ENCODE measurements around the gene RNF44. TPM values are rescaled to one million over a fixed set of nuclear protein-coding genes. Genes with fewer than 3 reads are reported as not detected.

The RNF44 gene
- total RNA-seq, 1 experiment from 2014 or later, result 113 TPM

DNA sequence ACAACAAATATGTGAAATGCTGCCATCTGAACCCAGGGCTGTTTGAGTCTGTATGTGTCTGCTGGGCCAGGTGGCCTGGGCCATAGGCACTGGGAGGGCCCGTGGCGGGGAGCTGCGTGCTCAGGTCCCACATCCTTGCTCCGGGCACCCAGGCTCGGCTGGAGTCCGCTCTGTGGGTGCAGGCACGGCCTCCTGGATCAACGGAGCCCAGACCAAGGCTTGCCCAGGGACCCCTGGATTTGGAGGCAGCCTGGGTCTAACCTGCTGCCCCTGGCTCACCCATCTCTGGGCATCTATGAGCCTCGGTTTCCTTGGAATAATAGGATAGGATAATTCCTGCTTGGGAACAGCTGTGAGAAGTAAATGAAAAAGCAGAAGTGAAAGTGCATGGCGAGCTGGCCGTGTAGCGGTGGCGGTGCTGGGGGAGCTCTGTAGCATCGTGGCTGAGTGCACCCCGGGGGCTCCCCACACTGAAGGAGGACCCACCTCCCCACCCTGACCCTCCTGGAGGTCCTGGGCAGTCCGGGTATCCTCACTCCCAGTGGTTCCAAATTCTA, 13.2 kb upstream of the RNF44 start:
- H3K4me1 ChIP-seq (ENCODE audit: control insufficient read depth, insufficient read depth, low read length), result peaks cover 23% of the 10 kb centered on the region
- no TSS peak for BruUV-seq (replicated peaks)
- ChIA-PET CTCF (no interaction called here), POLR2A (no interaction called here)
- peak overlapping the region; percentile 20 to 43; a peak in 2 of 4 replicates for H3K4me3 ChIP-seq (ENCODE audit: low read depth in 2 of 2, low read length in 2 of 2)
- no peak for TF ChIP-seq POLR2AphosphoS5 (IDR thresholded peaks at IDR 0.05; ENCODE audit: low read depth, low read length)
- TF ChIP-seq, protein P1, sequence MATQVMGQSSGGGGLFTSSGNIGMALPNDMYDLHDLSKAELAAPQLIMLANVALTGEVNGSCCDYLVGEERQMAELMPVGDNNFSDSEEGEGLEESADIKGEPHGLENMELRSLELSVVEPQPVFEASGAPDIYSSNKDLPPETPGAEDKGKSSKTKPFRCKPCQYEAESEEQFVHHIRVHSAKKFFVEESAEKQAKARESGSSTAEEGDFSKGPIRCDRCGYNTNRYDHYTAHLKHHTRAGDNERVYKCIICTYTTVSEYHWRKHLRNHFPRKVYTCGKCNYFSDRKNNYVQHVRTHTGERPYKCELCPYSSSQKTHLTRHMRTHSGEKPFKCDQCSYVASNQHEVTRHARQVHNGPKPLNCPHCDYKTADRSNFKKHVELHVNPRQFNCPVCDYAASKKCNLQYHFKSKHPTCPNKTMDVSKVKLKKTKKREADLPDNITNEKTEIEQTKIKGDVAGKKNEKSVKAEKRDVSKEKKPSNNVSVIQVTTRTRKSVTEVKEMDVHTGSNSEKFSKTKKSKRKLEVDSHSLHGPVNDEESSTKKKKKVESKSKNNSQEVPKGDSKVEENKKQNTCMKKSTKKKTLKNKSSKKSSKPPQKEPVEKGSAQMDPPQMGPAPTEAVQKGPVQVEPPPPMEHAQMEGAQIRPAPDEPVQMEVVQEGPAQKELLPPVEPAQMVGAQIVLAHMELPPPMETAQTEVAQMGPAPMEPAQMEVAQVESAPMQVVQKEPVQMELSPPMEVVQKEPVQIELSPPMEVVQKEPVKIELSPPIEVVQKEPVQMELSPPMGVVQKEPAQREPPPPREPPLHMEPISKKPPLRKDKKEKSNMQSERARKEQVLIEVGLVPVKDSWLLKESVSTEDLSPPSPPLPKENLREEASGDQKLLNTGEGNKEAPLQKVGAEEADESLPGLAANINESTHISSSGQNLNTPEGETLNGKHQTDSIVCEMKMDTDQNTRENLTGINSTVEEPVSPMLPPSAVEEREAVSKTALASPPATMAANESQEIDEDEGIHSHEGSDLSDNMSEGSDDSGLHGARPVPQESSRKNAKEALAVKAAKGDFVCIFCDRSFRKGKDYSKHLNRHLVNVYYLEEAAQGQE (IDR thresholded peaks at IDR 0.05; ENCODE audit: insufficient read depth in 1 of 2, low read depth in 2 of 2, low read length in 1 of 2), result no peak
- TF ChIP-seq SIN3A (IDR thresholded peaks at IDR 0.05; ENCODE audit: borderline replicate concordance, insufficient read depth, low read depth, low read length), result no peak
- no peak for TF ChIP-seq TCF7L2 (IDR thresholded peaks at IDR 0.05; ENCODE audit: low read depth, low read length)
- TF ChIP-seq, protein P2, sequence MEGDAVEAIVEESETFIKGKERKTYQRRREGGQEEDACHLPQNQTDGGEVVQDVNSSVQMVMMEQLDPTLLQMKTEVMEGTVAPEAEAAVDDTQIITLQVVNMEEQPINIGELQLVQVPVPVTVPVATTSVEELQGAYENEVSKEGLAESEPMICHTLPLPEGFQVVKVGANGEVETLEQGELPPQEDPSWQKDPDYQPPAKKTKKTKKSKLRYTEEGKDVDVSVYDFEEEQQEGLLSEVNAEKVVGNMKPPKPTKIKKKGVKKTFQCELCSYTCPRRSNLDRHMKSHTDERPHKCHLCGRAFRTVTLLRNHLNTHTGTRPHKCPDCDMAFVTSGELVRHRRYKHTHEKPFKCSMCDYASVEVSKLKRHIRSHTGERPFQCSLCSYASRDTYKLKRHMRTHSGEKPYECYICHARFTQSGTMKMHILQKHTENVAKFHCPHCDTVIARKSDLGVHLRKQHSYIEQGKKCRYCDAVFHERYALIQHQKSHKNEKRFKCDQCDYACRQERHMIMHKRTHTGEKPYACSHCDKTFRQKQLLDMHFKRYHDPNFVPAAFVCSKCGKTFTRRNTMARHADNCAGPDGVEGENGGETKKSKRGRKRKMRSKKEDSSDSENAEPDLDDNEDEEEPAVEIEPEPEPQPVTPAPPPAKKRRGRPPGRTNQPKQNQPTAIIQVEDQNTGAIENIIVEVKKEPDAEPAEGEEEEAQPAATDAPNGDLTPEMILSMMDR (IDR thresholded peaks at IDR 0.05), result no peak
- H3K27ac ChIP-seq (ENCODE audit: low read length), result peak overlapping the region; percentile 59; the same call in 1 of the 2 replicates
- intact Hi-C loops (cut with micrococcal nuclease; ENCODE audit: unreplicated experiment), result no loop called here
- no peaks in the 10 kb centered on the region for H3K27me3 ChIP-seq (ENCODE audit: control insufficient read depth, insufficient read depth, low read length)
- peak; percentile 35 for ATAC-seq
- H3K36me3 ChIP-seq (ENCODE audit: control insufficient read depth, insufficient read depth, low read length), result no peaks in the 10 kb centered on the region
- no peak for DNase-seq (ENCODE audit: low read depth, low spot score)
- no peaks in the 10 kb centered on the region for H3K9me3 ChIP-seq (ENCODE audit: control insufficient read depth, insufficient read depth, low read depth, low read length)
- in situ Hi-C loops (cut with HindIII; ENCODE audit: low pct_unique_long_range_greater_than_20kb, low sequenced_read_pairs), result no loop called here

DNA sequence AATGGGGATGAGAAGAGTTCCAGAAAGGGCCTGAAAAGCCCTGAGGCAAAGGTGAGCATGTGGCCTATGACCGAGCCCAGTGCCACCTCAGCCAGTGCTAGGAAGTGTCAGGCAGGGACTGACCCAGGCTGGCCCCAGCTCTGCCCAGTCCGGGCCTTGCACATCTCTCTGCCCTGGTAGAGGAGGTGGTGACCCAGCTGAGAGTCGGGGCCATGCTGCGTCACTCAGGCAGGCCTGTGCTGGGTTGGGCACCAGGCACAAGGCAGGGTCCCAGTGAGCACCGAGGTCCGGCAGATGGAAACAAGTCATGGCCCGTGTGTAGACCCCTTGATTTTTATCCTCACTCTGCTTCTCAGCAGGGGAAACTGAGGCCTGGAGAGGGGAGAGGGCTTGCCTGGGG, 12.7 kb upstream of the RNF44 start:
- POLR2A ChIA-PET, result interaction anchor here (0.5 kb wide), 1 partner anchor 8 kb away, joined by 3 read pairs; no protein-coding TSS in a partner anchor

More for the DNA sequence above, 12.7 kb upstream of the RNF44 start:
- CTCF ChIA-PET, result interaction anchor here (0.6 kb wide), 1 partner anchor 121 kb away, joined by 15 read pairs; no protein-coding TSS in a partner anchor
- intact Hi-C loops (cut with micrococcal nuclease; ENCODE audit: unreplicated experiment) (no loop called here), in situ Hi-C loops (cut with HindIII; ENCODE audit: low pct_unique_long_range_greater_than_20kb, low sequenced_read_pairs) (no loop called here)
- ATAC-seq, result peak; percentile 39
- H3K27me3 ChIP-seq (ENCODE audit: control insufficient read depth, insufficient read depth, low read length), result no peaks in the 10 kb centered on the region
- BruUV-seq (replicated peaks), result no TSS peak
- peak overlapping the region; percentile 15; the same call in 1 of the 2 replicates for H3K27ac ChIP-seq (ENCODE audit: low read length)
- TF ChIP-seq TCF7L2 (IDR thresholded peaks at IDR 0.05; ENCODE audit: low read depth, low read length), result no peak
- TF ChIP-seq, protein P2 (IDR thresholded peaks at IDR 0.05), result no peak
- TF ChIP-seq, protein P1 (IDR thresholded peaks at IDR 0.05; ENCODE audit: insufficient read depth in 1 of 2, low read depth in 2 of 2, low read length in 1 of 2), result no peak
- TF ChIP-seq POLR2AphosphoS5 (IDR thresholded peaks at IDR 0.05; ENCODE audit: low read depth, low read length), result no peak
- no peak for TF ChIP-seq SIN3A (IDR thresholded peaks at IDR 0.05; ENCODE audit: borderline replicate concordance, insufficient read depth, low read depth, low read length)
- no peaks in the 10 kb centered on the region for H3K9me3 ChIP-seq (ENCODE audit: control insufficient read depth, insufficient read depth, low read depth, low read length)
- peaks cover 25% of the 10 kb centered on the region for H3K4me1 ChIP-seq (ENCODE audit: control insufficient read depth, insufficient read depth, low read length)
- H3K4me3 ChIP-seq (ENCODE audit: low read depth in 2 of 2, low read length in 2 of 2), result no peak overlapping the region
- DNase-seq (ENCODE audit: low read depth, low spot score), result no peak
- no peaks in the 10 kb centered on the region for H3K36me3 ChIP-seq (ENCODE audit: control insufficient read depth, insufficient read depth, low read length)
